Measurements from ENCODE around the gene MACROD2.

The MACROD2 gene

DNA sequence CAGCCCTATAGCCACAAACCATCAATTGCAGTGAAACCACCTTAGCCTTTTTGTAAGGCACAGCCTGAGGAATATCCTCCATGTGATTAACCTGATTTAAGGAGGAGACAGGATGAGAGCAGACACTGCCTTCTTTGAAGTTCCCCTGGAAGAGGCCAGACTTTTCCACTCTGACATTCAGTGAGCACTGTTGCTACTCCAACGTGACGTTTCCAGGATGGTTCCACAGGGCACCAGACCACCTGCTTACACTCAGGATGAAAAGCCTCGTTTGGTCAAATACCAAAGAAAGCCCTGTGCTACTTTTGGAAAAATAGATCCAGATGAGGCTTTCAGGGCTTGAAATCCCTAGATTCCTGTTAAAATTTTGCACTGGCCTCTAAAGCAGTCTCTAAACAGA lies 1444.2 kb downstream of the MACROD2 start:
- no peak for DNase-seq

DNA sequence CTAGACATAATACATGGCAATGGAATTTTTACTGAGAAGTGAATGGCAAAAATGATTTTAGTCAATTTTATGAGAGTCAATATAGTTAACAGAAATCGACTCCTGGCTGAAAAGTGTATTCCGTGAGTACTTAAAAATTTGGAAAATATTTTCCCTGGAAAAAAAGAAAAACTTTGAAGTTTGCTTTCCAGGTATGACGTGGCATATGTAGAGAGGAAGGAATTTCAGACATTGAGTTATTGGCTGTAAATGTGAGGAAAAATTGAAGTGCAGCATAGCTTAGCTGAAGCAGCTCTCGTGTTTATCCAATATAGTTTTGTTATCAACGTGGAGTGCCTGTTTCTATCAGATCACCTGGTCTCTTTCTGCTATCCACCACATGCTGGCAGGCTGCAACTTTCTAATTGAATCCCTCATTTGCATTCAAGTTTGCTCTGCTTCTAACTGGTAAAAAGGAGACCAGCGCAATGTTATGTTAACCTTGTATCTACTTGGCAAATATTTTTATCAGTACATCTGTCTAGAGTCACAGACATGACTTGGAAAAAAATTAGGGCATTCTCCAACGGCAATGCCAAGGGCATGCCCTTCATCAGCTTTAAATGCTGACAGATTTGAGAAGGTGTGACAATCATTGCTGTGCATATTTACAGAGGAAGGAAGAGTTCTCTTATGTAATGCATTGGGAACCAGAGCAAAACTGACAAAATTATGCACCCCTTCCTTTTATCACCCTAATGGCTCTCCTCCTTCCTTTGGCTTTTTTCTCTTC lies 1444.9 kb downstream of the MACROD2 start:
- no peak for DNase-seq

DNA sequence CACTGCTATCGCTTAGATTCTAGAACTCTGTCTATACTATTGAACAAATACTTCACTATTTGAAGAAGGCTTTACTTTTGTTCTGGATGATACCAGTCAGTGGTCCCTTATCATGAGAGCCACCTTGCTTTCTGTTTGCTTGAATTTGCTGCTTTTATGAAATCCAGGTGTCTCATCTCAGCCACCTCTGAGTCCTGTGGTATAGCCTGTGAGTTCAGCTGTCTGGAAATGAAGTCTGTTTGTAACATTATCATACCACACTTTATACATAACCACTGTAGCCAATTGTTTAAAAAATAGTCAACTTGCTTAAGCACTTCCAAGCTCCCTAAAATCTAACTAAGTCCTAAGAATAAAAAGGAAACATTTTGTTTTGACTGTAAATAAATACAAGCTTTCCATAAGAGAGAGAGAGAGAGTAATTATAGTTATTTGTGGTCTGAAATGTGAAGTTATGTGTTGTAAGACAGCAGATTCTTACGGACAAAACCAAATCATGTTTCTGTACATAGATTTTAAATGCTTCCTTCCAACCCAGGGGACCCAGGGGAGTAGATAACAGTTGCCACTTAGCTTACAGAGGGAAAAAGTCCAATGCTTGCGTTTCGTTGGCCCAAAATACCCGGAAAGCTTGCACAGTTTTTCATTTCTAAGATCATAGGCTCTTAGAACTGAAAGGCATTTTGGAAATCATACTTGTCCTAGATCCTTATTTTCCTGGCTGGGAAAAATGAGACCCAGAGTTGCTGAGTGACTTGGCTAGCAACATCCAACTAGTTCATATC lies 1449.9 kb downstream of the MACROD2 start:
- no peak for DNase-seq

DNA sequence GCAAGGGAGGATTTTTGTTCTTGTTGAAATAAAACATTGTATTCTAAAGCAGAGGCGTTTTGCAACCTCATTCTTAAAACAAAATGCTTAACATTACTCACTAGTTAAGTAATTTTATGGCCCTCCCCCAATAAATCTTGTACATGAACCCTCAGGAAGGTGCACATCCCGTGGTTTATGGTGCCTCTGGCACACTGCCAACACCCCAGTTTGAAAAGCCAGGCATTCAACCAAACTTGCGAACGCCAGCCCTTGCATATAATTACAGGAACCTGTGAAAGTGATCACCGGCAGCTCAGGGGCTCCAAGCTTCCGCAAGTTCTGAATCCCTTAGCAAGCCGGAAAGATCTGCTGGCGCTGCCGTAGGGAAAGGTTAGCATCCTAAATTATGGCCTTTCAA lies 1451.1 kb downstream of the MACROD2 start:
- DNase-seq: no peak

DNA sequence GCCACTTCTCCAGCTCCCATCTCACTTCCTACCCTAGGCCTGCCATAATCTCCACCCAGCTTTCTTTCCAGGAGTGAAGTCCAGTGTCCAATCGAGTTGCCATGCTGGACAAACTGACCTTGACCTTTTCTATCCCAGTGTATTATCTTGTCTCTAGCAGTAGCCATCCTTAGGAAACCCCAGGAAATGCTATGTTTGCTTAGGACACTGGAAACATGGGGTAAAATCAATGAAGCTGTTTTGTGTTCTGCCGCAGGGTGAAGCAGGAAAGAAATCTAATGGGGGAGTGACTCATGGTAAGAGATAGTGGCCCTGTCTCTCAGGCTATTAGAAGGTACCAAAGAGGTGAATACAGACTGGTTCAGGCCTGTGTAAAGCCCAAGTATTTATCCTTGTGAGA lies 1452.2 kb downstream of the MACROD2 start:
- DNase-seq: no peak

DNA sequence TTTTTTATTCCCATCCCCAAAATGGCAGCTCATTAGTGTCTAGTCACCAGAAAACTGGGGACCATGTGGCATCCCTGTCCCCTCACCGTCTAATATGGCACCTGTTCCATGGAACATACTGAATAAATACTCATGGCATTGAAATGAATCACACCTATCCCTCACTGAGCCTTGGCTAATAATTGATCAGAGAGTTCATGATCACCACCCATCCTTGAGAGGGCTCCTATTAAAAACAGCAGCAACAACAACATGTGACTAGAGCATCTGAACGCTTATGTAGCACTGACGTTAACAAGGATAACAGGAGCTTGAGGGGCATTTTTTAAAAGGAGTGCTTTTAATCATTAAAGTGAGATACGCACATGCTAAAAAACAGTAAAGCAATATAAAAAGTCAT lies 1453.7 kb downstream of the MACROD2 start:
- DNase-seq: no peak

DNA sequence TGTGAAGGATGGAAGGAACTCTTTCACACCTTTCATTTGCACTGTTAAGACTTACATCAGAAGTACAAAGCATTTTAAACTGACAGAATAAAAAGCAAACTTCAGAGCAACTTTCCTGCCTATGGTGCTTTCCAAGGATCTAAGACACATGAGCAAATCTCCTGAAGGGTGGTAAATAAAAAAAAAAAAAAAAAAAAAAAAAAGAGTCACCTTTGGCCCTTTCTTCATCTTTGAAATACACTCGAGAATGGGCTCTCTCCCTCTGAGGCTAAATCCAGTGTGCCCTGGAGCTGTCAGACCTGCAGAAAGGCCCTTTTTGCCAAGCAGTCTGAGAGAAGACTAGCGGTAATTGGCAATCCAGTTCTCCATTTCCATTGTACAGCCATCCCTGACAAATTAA lies 1455.9 kb downstream of the MACROD2 start:
- no peak for DNase-seq

DNA sequence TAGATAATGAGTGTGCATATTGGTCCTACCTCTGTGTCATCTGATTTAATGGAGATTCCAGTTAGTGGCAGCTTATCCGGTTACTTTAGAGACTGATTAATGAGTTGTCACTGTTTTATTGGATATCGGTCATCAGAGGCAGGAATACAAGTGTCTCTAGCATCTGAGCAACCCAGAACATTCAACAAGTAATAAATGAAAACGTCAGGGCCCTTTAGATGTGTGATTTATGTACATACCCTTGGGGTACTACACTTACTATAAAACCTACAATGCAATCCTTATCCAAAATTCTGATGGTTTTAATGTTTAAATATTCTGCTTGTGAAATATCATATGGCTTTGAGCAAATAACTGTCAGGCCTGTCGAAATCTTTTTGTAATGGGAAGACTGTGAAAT lies 1460.0 kb downstream of the MACROD2 start:
- DNase-seq: no peak

DNA sequence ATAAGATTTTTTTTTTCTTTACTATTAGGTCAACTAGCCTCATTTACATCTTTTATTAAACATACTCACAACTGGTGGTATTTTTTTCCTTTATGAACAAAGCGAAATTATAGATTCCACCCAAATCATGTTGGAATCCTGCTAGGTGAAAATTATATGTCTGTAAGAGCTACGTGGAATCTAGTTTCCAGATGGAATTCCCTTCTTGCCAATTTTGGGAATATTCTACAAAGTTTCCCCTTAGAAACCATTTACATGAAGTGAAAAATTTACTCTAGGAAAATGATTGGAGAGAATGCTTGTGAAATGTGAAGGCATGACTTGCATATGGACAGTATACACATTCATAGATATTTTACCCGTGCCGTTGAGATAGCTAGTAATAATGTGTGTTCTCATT lies 1466.6 kb downstream of the MACROD2 start:
- DNase-seq: no peak

DNA sequence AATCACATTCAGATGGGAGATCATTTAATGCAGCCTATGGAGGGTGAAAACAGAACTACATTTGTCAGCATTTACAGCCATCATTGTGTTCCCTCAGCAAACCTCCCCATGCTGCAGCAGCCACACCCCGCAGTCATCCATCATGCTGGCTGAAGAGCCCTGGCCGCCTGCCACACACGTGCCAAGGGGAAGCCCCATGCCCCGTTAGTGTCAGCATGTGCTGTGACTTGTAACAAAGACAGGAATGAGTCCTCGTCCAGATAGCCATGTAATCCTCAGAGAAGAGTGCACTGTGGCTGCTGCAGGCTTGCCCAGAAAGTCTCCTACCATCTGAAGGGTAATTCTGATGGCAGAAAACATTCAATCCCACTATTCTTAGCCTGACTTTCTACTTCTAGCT lies 1480.2 kb downstream of the MACROD2 start:
- DNase-seq: no peak

DNA sequence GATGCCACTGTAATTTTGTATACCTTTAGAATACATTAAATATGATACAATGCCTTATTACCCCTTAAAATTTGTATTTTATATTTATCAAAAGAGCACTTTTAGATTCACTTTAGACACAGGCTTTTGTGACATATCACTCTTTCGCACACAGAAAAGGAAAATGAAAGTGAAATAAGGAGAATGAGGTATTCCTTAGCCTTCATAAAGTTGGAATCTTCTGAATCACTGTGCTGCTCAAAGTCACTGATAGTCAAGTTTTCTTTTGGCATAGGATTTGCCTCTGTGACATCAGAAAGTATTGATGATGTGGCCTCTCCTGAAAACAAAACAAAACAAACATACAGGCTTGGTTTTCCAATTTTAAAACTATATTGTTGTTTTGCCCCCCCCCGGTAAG lies 1480.9 kb downstream of the MACROD2 start:
- DNase-seq: no peak

DNA sequence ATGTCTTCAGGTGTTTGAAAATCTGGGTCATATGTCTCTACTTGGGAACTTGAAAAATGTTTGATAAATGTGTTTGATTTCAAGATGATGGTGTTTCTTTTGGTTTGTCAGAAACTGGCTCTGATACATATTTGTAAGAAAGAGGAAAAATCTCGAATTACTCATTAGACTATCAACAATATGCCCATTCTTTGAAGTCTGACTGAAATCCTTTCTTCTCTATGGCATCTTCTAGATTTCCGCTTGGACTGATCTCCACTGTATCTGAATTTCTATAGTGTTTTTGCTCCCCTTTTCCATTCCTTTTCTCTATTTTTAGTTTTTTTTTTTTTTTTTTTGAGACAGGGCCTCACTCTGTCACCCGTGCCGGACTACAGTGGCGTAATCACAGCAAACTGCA lies 1481.5 kb downstream of the MACROD2 start:
- no peak for DNase-seq

DNA sequence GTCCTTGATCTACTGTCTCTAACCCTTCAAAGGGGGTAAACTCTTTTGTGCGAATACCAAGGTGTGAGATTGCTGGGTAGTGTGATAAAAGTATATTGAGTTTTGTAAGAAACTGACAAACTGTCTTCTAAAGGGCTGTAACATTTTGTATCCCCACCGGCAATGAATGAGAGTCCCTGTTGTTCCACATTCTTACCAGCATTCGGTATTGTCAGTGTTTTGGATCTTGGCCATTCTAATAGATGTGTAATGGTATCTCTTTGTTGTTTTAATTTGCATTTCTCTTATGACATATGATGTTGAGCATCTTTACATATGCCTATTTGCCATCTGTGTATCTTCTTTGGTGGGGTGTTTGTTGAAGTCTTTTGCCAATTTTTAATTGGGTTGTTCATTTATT lies 1487.2 kb downstream of the MACROD2 start:
- no peak for DNase-seq

DNA sequence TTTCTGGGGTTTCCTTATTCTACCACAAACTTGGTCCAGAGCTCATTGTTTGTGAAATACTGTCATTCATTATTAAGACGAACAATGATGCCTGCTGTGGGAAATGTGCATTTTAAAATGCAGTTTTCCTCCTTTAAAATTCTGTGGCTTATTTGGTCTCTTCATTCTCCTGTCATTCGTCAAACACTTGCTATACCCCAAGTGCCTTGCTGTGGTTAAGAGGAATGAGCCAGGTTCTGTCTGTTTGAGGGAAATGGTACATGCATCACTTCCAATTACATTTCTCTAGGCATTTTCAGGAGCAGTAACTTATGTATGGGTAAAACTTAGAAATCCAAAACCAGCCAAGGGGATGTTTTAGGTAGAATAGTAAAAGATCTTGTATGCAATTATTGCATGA lies 1490.2 kb downstream of the MACROD2 start:
- no peak for DNase-seq

DNA sequence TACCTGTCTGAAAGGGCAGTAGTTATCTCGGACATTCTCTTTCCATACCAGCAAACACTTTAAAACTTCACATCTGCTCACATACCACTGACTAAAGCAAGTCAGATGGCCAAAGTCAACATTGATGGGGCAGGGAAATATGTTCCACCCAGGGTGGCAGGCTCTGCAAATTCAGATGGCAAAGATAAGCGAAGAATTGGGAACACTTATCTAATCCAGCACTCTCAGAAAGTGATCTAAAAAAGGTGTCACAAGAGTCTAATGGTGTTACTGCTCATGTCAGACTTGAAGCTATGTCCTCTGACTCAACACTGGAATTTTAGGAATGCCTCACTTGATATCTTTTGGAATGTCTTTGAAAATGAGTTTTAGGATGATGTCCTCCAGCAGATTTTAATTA lies 1491.7 kb downstream of the MACROD2 start:
- DNase-seq: no peak

DNA sequence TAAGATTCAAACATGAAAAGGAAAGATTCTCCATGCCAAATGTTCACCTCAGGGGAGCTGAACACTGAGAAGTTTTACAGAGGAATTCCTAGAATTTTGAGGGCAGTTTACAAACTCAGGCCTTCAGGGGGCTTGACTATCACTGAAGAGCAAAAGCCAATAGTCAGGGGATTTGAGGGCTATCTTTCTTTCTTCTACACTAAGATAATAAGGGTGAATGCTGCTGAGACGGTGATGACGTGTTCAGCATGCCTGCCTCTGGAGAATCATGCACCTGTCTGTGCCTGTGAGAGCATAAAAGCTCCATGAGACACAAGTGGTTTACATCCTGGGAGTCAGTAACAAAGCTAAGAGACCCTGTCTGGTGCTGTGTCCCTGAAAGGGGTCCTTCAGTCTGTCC lies 1492.4 kb downstream of the MACROD2 start:
- DNase-seq: no peak

DNA sequence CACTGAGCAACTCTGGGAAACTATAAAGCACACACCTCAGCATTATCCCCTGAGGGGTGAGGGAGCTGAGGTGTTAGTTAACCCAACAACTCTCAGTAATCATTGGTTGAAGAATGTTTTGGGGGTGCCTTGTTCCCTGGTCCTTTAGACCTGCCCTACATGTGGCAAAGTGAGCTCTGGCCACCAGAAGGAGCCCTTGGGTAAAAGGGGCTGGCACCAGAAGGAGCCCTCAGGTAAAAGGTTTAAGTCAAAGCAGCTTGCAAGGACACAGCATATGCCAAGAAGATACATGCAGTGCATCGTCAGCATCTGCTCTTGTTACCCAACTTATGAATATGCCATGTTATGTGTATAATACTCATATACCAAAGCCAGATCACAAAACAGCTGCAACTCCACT lies 1496.3 kb downstream of the MACROD2 start:
- DNase-seq: no peak

DNA sequence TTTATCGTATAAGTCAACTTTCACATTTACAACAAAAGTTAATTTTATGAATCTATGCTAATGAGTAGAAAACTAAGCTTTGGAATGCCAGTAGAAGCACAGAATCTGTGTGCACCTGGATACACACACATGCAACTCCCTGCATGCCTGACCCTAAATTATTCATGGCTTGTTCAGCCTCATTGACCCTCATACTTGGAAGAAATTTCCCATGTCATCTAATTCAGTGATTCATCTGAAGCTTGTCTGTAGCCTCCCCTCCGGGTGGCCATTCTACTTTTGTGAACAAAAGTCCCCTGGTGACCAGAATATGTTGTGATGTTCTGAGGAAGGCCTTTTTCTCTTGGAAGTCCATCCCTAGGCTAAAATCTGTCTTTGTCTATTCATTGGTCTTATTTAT lies 1499.5 kb downstream of the MACROD2 start:
- DNase-seq: no peak

DNA sequence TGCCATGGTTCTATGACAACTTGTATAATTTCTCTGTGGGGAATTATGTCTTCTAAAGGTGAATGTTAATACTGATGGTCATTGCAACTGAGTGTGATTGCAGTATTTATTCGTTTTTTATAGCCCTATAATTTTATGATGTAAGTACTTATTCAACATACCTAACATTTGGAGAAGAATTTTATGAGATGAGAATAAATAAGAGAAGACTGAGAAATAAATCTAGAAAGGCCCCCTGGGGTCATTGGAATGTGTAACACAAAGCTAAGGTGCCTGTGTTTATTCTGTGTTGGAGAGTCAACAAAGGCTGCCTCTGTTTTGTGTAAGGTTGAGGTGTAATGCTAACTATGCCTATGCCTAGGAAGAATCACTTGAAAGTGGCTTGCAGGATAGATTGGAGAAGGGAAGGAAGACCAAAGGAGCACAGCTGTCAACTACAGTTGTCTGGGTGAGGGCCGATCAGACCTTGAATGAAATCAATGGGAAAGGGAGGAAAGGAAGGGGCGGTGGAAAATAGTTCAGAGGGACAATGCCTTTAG lies 1501.3 kb downstream of the MACROD2 start:
- no peak for DNase-seq

DNA sequence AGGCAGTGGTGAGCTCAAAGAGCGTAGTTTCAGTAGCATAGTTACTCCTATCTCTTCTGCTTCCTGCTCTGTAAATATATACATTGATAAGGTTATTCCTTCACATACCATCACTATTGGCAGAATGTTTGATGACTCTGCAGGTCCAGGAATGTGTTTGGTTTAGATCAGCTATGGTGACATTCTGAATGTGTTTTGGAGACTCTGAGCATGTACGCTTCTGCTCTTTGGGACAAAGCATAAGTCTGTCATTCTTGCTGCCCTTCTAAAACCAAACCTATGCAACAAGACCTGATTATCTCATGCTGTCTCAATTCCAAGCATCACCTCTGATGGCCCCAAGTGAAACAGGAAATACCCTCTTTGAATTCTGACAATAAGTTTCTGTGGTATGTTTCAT lies 1503.6 kb downstream of the MACROD2 start:
- no peak for DNase-seq

DNA sequence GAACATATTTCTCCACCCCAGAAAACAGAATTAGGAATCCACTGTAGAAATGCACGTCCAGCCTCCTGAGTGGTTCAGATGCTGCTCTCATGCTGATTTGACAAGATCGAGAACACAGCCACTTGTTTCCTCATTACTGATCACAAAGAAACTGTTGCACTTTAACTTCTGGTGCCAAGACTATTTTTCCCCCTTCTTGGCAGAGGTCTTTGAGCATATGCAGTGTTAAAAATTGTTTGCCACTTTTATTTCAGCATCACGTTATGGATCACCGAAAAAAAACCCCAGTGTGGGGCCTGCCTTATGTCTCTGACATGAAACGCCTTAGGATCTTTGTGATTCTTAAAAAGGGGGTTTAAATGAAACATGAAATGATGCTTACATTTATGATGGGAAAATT lies 1511.0 kb downstream of the MACROD2 start:
- DNase-seq: no peak

DNA sequence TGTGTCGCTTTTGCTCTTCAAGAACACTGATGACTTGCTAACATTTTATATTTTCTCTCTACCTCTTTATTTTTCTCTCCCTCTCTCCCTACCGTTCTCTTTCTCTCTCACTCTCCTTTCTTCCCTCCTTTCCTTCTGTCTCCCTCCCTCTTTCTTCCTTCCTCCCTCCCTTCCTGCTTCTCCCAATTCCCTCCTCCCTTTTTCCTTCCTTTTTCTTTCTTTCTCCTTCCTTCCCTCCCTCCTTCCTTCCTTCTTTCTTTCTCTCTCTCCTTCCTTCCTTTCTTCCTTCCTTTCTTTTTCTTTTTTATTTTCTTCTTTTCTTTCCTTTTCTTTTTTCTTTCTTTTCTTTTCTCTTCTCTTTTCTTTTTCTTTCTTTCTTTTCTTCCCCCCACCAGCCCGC lies 1511.8 kb downstream of the MACROD2 start:
- no peak for DNase-seq

DNA sequence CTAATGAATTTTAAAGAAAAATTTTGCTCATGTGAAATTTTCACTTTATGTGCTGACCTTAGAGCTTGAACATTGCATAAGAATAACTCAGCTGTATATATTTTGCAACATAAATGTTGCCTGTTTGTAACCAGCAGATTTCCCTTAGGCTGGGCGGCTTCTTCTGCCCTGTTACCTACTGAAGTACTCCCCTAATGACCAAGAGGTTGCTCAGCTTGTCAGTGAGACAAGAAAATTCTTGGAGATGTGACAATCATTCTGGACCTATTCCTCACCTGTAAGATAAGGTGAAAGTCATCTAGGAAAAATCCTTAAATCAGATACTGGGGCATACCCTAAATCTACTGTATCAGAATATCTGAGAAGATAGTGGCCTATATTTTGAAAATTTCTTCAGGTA lies 1516.2 kb downstream of the MACROD2 start:
- no peak for DNase-seq

DNA sequence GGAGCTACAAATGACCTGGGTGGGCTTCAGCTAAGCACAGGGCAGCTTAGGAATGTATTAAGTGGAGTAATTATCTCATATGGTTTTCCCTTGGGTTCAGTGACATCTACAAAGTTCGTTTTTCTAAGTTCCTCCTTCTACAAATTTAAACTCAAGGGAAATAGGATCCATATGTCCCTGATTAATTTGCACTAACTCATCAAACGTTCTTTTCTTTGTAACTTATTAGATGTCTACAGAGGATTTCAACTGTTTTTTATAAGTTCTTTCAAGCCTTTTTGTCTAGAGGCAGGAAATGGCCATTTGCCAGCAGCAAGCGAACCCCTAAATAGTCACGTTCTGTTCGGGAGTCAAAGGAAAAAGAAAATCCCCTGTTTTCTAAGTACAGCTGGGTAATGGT lies 1517.6 kb downstream of the MACROD2 start:
- no peak for DNase-seq

Data from CD4-positive, alpha-beta T cell treated with Interleukin-4 for 4 hours (primary cell).